B cell (primary cell): Measurements from ENCODE around the gene EXD3.

Experiments
- CTCF ChIP-seq: fragments of 200-600 bp; IDR thresholded peaks from one replicate; pipeline ENCODE4 v1.8.0; 2022; ENCODE audit warnings: antibody characterized with exemption, mild to moderate bottlenecking
- EZH2 ChIP-seq: IDR thresholded peaks from 2 replicates; pipeline ENCODE4 v1.6.1; 2012; ENCODE audit warnings: borderline replicate concordance, low read depth, mild to moderate bottlenecking, moderate library complexity, low read length; ENCODE audit not compliant: insufficient read depth, poor library complexity, severe bottlenecking

GRCh38 chr9:137296670-137297664 is 126.0 kb downstream of the EXD3 start:
- no peak for TF ChIP-seq CTCF
- TF ChIP-seq EZH2, result no peak
